NCI-H1694 (cell line): Measurements from ENCODE around the gene PELI1.

ENCODE experiments used
- DNase-seq: peaks from one replicate; lab custom pipeline; 2025; lab: John Stamatoyannopoulos, UW

Gene PELI1

GRCh38 chr2:64153811-64154210 lies 9.6 kb upstream of the PELI1 start:
- no peak for DNase-seq

DNA sequence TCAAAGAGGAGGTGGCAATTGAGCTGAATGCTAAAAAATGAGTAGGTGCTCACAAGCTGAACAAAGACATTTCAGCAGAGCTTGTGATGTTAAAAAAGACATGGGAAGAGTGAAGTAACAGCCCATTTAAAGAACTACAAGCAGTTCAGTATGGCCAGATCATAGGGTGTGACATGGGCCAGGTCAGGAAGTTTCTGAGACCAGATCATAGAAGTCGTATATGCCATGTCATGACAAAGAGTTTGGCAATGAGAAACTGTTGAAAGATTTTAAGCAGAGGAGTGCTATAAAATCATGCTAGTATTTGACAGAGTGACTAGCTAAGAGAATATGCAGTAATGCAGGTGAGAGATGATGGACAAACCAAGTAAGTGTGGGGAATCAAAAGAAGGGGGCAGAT lies 7.3 kb upstream of the PELI1 start:
- DNase-seq: no peak

DNA sequence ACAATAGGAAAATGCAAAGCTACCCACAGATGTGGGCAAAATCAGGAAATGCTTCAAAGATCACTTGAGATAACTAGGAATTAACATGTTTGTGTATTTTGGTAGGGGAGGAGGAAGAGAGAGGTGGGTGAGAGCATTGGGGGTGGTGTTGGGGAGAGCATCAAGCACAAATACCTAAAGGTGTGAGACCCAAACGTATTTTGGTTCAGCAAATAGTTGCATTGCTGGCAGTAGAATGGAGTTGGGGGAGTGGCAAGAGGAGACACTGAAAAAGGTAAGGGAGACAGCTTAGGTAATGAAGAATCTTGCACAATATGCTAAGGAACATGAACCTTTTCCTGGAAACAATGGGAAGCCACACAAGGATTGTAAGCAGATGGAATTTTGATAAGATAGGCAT lies 1.5 kb upstream of the PELI1 start:
- DNase-seq: no peak

DNA sequence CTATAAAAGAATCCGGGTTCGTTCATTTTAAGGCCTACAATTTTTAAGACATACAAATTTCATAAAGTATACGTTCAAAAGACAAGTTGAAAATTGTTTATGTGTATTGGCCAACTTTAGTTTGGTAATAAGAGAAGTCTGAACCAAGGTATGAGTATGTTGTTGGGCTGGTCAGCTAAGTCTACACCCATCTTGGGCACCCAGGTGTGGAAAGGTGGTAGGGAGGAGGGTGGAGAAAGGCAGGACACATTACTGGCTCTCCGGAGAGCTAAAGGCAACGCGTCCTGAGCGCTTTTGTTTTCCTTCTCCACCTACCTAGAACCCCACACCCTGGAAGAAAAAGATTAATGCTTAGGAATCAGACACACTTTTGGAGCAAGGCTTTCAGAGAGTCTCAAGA lies 899 bp upstream of the PELI1 start:
- no peak for DNase-seq

- DNase-seq: peak; percentile 10
Measured at GRCh38 chr2:64143169-64144056, 807 bp downstream of the PELI1 start.

GRCh38 chr2:64142741-64143168 lies 1.5 kb downstream of the PELI1 start:
- no peak for DNase-seq

GRCh38 chr2:64141674-64142405 lies 2.4 kb downstream of the PELI1 start:
- no peak for DNase-seq

- no peak for DNase-seq
Measured at GRCh38 chr2:64140665-64141200, 3.5 kb downstream of the PELI1 start.

GRCh38 chr2:64139956-64140355 lies 4.3 kb downstream of the PELI1 start:
- no peak for DNase-seq

GRCh38 chr2:64137996-64138395 lies 6.2 kb downstream of the PELI1 start:
- DNase-seq: no peak

DNA sequence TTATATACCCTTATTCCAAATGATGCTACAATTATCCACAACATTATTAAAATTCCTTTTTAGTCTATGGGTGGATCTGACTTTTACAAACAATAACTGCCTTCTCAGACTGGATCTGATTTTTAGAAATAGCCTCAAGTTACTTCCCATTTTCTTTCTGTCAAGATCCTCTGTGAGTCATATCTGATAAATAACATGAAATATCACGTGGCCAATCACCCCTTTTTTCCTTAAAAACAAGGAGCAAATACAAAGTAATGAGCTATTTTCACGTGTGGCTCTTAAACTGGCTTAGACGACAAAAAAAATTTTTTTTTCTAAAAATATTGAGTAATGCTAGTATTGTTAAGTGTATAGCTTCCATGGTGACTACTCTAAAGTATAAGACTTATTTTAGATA lies 6.7 kb downstream of the PELI1 start:
- DNase-seq: no peak

- DNase-seq: no peak
Measured at GRCh38 chr2:64135421-64135820, 8.8 kb downstream of the PELI1 start.

GRCh38 chr2:64134813-64135212 lies 9.4 kb downstream of the PELI1 start:
- no peak for DNase-seq

DNA sequence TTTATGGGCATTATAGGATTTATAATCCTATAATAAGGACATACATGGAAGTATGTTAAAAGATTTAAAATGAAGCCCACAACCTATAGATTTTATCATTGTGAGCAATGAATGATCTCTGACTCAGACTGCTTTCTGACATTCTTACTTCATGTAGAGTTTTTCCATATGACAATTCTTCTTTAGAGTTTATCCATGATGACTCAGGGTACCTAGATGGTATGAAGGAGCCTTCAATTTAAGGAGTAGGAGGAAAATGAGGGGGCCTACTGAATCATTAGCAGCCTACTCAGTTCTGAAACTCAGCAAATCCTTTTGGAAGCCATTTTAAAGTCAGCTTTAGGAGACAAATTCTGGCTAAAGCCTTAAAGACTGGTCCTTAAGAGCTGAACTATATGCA lies 10.4 kb downstream of the PELI1 start:
- DNase-seq: no peak

GRCh38 chr2:64133354-64133753 lies 10.9 kb downstream of the PELI1 start:
- DNase-seq: no peak

DNA sequence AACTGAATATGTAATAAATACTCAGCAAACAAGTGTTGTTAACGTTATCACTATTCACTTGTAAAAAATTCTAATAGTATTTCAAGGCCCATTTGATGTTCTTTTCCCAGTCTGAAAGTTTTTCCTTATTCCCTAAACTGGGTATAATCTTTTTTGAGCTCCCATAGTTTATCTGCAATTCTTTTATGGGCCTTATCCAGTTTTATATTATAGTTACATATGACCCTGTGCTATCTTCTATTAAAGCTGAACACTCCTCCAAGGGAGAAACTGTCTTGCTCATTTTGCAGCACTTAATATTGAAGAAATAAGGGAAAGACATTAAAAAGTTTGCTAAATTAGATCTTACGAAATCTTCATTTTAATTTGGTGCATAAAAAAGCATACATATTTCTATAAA lies 13.9 kb downstream of the PELI1 start:
- DNase-seq: no peak

GRCh38 chr2:64128943-64129391 lies 15.3 kb downstream of the PELI1 start:
- no peak for DNase-seq

- DNase-seq: no peak
Measured at GRCh38 chr2:64128406-64128805, 15.8 kb downstream of the PELI1 start.

- no peak for DNase-seq
Measured at GRCh38 chr2:64127119-64127518, 17.1 kb downstream of the PELI1 start.

GRCh38 chr2:64126601-64127000 lies 17.6 kb downstream of the PELI1 start:
- no peak for DNase-seq

DNA sequence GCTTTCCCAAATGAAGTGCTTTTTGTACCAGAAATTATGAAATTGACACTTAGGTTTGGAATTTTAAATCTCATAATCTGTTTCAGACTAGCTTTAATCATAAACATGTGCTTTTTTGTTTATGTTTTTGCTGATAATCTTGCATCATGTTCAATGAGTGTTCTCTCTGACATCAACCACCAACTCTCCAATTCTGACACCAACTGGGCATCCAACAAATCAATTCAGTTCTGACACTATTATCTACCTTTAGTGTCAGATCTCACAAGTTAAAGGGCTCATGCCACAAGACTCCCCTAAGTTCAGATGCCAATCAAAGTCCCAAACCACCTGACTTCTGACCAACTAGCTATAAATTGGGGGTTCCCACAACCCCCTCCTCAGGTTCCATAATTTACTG lies 19.6 kb downstream of the PELI1 start:
- DNase-seq: no peak

- no peak for DNase-seq
Measured at GRCh38 chr2:64124168-64124567, 20.1 kb downstream of the PELI1 start.

- DNase-seq: no peak
Measured at GRCh38 chr2:64123740-64124139, 20.5 kb downstream of the PELI1 start.
